ENCODE data around the gene COL7A1.
A peak's percentile ranks its signal among the peaks of the same experiment; 100 is the strongest.

COL7A1 gene

DNA sequence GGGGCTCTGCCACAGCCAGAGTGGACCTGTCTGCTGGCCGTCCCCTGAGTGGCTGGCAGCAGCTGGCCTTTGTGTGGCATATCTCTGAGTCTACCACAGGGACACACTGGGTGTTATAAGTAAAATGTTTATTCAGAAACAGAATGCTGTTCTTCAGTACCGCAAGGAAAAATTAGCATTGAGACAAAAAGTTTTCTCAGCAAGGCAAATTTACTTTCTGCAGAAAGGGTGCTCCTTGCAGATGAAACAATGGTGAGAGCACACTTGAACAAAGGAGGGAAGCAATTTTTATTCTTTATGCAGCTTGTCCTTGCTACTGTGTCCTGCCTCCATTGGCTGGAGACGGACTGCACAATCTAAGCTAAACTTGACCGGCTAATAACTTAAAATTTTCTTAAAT is 22.4 kb upstream of the COL7A1 start:
- no peak for DNase-seq

DNA sequence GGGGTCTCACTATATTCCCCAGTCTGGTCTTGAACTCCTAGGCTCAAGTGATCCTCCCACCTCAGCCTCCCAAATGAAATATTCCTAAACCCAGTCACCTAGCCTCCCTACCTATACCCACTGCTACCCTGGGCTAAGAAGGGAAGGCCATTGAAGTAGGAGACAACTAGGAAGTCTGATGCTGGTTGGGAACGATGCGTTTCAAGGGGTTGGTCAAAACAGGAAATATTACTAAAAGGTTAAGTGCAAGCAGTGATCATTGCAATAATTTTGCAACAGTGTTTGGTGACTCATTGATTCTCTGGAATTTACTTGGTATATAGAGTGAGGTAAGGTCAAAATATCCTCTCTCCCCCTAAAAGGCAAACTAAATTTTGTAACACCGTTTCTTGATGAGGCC is 18.9 kb upstream of the COL7A1 start:
- DNase-seq = no peak

DNA sequence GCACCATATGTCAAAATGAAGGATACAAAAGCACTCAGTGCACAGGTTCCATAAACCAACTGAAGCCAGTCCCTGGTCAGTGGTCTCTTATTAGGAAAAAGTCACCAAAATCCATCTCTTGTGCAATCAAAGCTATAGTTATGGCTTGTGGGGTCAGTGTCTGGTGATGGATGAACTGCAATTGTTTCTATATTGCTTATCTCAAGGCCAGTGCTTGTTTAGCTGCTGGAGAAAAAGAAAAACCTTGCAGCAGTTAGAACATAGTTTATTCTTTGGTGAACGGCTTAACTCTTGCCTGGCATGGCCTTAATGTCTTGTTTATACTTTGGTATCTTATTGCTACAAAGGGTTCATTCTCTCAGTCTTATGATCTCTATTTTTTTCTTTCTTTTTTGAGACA is 17.2 kb upstream of the COL7A1 start:
- no peak for DNase-seq

DNA sequence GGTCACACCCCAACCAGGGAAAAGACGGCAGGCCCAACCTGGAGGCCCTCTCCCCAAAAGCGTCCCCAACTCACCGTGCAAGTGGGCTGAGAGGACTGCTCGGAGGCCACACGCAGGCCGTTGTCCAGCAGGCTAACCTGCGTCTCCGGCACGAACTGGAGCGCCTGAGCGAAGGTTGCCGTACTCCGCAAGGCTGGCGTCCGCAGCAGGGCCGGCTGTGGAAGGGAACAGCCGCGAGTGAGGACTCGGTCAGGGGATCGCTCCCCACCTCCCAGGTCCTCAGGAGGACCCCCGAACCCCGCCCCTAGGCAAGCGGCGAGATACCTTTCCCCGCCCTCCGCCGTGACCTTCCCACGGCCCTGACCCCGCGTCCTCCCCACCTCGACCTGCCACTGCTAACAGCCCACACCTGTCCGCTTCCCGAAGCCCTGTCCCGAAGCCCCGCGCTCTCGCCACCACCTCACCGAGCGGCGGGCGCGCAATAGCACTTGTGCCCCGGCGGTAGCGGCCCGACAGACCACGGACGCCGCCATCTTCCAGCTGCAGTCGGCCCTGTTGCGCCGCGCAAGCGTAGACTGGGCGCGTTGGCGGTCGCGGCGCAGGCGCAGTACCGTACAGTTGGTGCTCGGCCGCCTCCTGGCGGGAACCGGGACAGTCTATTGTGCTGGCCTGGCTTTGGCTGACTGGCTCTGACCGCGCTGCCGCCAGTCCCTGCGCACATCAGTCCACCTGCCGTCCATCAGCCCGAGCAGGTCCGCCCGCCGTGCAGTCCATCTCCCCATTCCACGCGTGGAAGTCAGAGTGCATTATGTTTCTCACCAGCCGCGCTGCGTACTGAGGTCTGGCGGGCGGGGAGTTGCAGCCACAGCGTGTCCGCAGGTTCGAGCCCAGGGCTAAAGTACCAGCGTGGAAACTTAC is 14.2 kb upstream of the COL7A1 start, which contains the start of gene UQCRC1:
Gene UQCRC1, minus strand, starts transcription at position 559 of the 918 bp plus-strand sequence. Its CDS starts 26 bp downstream, at position 533.
- DNase-seq = peak; percentile 91

DNA sequence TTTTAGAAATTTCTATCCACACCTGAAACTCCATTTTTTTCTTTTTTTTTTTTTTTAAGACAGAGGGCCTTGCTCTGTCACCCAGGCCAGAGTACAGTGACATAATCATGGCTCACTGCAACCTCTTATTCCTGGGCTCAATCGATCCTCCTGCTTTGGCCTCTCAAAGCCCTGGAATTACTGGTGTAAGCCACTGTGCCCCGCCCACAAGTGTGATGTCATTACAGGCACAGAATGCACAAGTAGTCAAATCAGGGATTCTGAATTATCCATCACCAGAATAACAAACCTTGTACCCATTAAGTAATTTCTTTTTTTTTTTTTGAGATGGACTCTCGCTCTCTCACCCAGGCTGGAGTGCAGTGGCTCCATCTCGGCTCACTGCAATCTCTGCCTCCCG is 12.4 kb upstream of the COL7A1 start:
- DNase-seq = no peak

DNA sequence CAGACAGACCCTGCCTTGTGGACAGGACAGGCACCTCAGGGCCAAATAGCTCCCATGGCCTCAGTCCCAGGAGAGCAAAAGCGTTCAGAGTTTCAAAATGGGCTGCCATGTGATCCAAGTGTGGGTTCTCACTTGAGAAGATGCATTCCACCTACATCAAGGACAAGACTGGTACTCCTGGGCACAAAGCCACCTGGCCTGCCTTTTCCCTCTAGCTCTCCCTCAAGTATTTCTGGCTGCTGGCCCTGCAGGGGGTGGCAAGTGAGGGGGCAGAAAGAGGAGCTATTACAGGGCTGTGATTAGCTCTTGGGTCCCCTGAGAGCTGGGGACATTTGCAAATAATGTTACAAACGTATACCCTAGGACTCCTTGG is 6.5 kb upstream of the COL7A1 start:
- DNase-seq = no peak

DNA sequence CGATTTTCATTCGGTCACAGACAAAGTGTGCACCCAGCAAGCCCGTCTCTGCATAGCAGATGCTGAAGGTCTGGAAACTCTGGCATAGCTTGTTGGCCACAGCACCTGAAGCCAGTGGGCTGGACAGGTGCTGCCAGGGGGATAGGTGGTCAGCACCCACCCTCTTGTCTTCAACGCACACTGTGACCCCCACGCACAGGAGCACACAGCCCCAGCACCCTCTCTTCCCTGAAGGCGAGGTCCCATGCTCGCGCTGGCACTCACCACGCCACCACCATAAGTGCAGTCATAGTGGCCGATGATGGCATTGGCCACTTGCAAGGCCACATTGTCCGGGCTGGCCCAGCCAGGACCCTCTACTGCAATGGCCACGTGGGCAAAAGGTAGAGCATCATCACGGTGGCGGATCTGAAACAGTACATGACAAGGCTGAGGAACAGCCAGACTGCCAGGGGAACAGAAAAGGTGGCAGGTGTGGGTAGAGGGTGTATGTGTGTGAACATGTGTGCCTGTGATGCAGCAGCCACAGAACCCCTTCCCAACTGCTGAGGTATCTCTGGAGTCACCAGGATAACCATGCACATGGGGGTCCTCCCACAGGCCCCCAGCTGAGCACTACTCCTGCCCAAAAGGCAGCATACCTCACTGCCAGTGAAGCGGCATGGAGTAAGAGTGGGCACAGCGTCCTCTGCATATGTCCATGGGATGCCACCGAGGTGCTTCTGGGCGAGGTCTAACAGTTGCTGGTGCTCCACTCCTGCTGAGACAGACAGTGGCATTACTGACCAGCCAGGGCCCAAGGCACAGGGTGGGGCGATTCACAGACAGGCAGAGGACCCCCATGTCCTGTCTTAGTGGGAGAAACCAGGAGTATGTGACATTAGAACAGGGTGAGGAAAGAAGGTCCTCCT is 5.8 kb upstream of the COL7A1 start:
- no peak for DNase-seq

DNA sequence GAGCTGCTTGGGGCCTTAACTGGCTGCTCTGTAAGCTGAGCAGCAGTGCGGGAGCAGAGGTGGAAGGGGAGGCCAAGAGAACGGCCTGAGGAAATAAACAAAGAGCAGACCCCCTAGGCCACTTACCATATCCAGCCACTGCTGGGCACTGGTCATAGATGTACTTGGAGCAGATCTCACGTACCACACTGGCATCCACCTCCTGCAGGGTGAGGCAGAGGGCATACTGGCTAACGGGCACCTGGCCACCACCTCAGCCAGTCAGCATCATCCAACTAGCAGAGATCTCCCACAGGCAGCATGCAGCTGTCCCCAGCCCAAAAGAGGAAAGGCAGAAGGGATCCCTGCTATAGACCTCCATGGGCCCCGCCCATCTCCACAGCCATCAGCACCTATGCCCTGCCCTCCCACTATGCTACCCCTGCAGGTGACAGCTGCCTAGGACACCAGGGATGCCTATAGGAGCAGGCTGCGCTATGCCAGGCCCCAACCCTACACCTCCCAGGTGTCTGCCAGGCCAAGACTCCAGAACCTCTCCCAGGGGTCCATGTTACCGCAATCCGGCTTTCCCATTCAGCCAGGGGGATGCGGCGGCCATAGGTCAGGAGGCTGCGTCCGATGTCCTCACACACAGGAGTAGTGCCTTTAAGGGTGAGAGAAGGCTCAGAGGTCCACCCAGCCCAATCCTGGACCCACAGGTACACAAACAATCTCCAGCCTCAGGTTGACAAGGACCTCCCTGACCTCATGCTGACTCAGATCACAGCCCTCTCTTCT is 4.6 kb upstream of the COL7A1 start:
- no peak for DNase-seq

DNA sequence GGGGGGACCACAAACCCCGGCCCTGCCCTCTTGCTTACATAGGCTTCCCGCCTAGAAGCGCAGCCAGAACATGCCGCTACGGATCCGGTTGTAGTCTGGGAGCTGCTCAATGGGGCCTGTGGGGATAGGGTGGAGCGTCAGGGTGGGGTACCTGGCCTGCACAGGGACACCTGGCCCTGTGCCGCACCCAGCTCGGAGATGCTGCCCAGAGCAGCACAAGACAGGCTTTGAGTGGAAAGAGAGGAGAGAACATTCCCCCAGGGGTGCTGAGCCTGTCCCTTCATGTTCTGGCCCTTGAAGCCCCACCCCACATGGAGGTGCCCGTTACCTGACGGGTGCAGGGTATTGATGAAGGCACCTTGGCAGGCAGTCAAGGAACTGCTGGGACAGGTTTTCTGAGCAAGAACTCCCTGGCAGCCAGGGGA is 4.0 kb upstream of the COL7A1 start:
- DNase-seq = no peak

DNA sequence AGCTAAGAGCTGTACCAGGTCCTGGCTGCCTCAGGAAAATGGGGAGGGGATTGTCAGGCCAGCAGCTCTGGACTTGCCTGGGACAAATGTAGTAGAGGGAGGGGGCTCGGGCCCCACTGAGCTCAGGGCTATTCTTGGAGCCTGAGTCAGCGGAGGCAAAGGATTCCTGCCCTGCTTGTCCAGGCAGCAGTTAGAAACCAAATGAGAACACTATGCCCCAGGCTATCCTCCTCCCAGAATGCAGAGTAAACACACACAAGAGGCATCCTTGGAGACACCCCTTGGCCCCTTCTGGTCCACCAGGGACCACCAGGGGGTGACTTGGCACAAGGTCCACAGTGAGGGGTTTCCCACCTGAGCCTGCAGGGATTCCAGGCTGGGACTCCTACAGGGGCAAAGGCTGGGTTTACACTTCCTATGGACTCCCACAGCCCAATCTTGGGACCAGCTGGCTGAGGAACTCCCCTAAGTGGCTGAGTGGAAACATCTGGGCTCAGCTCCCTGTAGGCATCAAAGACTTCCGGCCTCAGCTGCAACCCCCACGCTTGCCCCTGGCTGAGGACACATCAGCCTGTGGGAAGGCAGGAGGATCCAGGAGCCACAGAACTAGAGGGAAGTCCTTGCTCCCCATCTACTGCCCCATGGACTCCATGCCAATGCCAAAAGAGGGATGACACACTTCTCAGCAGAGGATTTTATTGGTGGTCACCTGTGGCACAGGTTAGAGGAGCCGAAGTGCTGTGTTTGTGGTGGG is 3.4 kb upstream of the COL7A1 start:
- DNase-seq = peak; percentile 93

DNA sequence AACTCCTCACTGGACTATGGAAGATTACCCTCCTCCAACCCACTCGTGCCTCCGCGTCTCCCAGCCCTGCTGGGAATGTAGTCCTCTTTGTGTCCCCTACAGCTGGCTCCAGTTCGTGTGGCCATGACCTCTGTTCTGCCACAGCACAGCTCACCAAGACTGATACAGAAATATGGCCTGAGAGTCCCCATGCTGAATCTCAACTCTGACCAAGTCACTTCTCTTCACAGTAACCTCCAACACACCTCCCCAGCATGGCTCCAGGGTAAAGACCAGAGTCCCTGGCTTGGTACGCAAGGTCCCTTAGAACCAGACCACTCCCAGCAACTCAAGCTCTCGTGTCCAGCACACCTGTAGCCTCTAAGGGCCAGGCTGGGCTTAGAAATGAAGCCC is 2.3 kb upstream of the COL7A1 start:
- no peak for DNase-seq

DNA sequence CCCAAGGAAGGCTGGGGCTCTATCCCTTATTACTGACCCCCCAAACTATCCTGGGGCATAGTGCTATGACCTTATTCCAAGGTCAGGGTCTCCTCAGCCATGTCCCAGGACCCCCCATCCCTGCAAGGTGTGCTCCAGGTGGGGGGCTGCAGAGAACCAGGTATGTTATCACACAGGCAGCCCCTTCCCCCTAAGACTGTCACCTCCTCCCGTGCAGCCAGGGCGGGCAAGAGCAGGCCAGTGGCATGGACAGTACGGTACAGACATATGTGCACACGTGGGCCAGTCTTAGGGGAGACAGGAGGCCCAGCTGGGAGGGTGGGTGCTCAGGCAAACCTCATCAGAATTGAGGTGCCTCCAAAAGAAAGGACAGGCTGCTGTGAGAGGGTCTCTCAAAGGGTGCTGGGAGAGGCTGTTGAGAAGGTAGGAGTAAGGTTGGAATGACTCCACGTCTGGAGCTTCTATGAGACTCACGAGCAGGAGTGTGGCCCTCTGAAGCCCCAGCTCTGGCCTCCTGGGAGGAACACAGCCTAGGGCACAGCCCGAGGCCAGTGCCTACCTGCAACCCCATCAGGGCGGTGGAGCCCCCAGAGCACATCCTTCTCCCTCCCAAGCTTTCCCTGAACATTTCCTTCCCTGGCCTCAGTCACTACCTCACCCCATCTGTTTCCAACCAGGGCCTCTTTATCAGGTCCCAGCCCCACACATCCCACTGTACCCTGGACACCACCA is 1.7 kb upstream of the COL7A1 start:
- DNase-seq = no peak

DNA sequence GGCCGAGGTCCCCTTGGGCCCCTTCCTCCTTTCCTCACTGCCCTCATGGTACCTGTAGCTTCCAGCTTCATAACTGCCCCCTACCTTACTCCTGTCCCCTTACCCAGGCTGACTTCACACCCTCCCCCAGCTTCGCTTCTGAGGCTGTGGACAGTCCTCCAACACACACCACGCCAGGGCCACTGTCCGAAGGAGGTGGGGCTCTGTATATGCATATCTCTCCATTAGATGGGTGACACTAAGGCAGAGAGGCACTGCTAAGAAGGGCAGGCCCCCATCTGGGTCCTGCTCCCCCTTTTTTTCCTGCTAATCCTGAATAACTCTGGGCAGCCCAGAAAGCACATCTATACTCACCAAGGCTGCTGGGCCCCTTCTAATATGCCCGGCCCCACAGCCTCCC is 1.0 kb upstream of the COL7A1 start:
- DNase-seq = no peak

DNA sequence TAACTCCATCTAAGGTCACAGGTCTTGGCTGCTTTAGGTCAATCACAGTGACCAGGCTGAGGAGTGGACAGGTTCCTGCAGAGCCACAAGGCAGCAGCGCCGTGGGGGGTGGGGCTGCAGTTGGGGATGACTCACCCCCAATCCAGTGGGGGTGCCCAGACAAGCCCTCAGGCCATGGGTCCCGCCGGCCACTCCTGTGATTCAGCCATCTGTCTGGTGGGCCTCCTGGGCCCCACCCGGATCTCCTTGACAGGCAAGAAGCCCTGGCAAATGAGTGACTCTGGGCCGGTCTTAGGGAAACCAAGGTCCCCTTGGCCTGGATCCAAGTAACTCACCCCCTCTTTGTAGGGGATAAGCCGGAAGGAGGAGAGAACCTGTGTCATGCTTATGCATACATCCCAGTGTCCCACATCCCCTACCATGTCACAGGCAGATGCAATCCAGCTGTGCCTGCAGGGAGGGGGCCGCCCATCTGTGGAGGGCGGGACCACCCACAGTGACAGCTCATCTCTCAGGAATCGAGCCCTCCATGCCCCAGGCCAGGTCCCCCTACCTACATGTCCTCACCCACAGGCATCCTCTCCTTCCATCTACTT is 495 bp upstream of the COL7A1 start:
- peak; percentile 98 for DNase-seq

DNA sequence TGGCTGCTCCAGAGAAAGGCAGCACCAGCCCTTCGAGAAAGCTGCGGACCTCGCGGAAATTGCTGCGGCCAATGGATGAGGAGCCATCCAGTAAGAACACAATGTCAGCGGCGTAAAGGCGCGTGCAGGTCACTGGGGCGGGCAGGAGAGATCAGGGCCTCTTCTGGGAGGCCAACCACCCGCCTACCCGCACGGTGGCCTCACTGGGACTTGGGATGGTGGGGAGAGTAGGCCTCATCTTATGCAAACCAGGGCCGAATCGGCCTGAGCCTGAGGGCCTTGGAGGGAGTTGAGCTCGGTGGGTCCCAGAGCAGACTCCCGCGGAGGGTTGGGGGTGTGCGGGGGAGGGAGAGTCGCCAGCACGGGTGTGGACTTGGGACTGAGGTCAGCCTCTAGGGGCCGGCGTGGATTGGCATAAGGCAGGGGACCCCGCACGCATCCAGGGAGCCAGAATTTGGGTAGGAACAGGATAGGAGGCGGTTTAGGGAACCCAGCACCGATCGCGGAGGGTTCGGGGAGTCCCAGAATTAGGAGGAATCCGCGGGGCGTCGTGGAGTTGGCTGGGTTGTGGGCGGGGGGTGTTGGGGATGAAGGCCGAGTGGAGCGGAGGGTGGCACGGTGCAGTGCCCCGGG is 596 bp downstream of the COL7A1 start:
- DNase-seq = no peak

DNA sequence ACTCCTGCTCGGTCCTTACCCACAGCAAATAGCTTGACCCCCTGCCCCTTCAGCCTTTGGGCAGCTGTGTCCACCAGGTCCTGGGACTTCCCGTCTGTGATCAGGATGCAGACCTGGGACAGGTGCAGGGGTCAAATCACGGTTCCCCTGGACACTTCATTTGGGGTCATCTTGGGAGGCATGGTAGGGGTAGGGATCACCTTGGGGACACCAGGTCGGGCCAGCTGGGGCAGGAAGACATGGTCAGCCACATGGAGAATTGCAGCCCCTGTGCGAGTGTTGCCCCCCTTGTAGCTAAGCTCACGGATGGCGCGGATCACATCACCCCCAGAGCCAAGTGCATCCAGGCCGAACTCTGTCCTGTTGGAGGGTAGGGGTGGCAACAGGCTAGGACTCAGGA is 1.8 kb downstream of the COL7A1 start:
- DNase-seq = no peak

DNA sequence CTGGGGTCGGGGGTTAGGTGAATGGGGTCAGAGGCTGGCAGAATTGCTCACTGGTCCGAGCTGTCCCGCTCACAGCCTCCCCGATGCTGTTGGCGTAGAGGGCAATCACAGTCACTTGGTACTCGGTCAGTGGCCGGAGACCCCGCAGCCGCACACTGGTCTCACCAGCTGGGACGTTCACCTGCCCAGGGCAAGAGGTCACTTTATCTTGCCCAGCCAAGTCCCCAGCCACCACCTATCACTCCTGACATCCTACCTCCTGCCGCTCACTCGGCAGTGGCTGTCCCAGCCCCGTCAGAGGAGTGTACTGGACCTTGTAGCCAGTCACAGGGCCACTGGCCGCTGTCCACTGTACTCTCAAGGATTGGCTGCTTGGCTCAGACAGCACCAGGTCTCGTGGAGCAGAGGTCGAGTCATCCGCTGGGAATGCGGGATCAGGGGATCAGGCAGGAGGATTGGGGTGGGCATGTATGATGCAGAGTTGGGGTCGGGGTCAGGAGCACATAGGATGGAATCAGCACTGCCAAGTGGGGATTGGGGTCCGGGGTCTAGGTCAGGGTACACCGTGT is 2.5 kb downstream of the COL7A1 start:
- no peak for DNase-seq

DNA sequence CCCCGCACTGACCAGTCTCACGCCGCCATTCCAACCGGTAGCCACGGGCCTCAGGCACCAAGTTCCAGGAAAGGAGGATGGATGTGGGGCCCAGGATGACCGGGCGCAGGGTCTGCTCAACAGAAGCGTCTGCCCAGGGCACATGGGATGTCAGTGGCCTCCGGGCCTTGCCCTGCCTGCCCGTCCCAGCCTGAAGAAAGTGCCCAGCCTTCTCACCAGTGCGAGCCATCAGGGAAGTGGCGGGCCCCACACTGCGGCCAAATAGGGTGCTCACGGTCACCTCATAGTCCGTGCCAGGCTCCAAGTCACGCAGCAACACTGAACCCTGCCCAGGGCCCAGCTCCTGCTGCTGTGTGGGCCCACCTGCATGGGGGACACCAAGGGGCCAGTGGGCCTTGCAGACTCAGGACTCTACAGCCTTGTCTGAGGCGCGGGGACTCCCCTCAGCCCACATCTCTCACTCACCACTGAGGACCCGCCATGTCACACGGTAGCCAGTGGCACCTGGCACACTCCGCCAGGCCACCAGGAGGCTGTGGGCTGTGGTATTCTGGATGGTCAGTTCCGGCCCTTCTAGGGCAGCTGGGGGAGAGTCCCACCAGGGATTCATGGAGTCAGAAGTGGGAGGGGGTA is 3.1 kb downstream of the COL7A1 start:
- DNase-seq = no peak

DNA sequence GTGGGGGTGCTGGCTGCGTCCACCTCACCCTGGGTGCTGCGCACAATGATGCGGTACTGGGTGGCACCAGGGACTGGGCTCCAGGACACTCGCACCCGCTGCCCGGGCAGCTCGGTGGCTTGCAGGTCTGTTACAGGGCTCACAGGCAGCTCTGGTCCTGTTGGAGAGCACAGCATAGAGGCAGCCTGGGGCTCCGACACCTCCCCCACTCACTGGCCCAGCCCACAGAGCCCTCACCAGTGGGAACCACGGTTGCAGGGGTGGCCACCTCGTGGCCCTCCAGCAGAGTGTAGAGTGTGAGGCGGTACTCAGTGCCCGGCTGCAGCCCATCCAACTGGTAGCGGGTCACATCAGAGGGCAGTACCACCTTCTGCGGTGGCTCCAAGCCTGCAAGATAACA is 3.7 kb downstream of the COL7A1 start:
- DNase-seq = no peak

DNA sequence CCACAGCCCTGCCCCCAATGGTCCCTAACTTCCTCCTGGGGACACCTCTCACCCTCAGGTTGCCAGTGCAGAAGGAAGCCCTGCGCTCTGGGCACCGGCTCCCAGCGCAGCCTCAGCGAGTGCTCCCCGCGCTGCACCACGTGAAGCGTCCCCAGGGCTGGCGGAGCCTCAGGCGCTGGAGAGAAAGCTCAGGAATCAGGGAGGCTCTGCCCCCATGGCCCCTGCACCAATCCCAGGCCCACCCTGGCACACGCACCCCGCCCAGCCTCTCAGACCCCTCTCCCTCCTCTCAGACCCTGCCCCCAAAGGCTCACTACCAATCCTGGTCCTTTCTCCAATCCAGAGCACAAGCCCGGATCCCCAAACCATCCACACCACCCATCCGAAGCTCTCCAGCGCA is 6.9 kb downstream of the COL7A1 start:
- DNase-seq = no peak

Data from T1000 (cell line).